Neural cell (in vitro differentiated cells): ENCODE results near the gene SSBP4. TPM values are rescaled to one million over a fixed set of nuclear protein-coding genes. Genes with fewer than 3 reads are reported as not detected.

Experiments used
- H2AFZ ChIP-seq: fragments of 200-600, 300-800 bp; sonication (generic), shearing (Covaris generic); 2 replicates; pipeline ENCODE4 v1.6.0; 2014; ENCODE audit warnings: low read depth, mild to moderate bottlenecking, antibody characterized with exemption, low read length, moderate library complexity
- H3F3A ChIP-seq: fragments of 200-600 bp; shearing (Covaris generic); 2 replicates; pipeline ENCODE4 v1.6.1; 2016; ENCODE audit warnings: mild to moderate bottlenecking, moderate library complexity, mixed read lengths, antibody characterized with exemption, low read length; ENCODE audit not compliant: insufficient read depth, poor library complexity, severe bottlenecking
- H3K27ac ChIP-seq: fragments of 200-600, 300-800 bp; sonication (generic), shearing (Covaris generic); 2 replicates; pipeline ENCODE4 v1.5.1; 2014; ENCODE audit warnings: mild to moderate bottlenecking, low read length, moderate library complexity
- H3K27me3 ChIP-seq: fragments of 300-800, 200-600 bp; sonication (generic), shearing (Covaris generic); 2 replicates; pipeline ENCODE4 v1.6.0; 2014; ENCODE audit warnings: mild to moderate bottlenecking, low read depth, low read length, moderate library complexity; ENCODE audit not compliant: insufficient read depth
- H3K36me3 ChIP-seq: fragments of 300-800, 200-600 bp; sonication (generic), shearing (Covaris generic); 2 replicates; pipeline ENCODE4 v1.5.1; 2014; ENCODE audit warnings: mild to moderate bottlenecking, antibody characterized with exemption, low read length, moderate library complexity; ENCODE audit not compliant: insufficient read depth
- H3K4me2 ChIP-seq: fragments of 300-800, 200-600 bp; sonication (generic), shearing (Covaris generic); 2 replicates; pipeline ENCODE4 v1.6.0; 2014; ENCODE audit warnings: mild to moderate bottlenecking, low read length
- H3K4me3 ChIP-seq: fragments of 300-800, 200-600 bp; sonication (generic), shearing (Covaris generic); 2 replicates; pipeline ENCODE4 v1.5.1; 2014; ENCODE audit warnings: mild to moderate bottlenecking, low read length, moderate library complexity
- H3K79me2 ChIP-seq: fragments of 200-600 bp; shearing (Covaris generic); replicated peaks from 2 replicates; pipeline ENCODE4 v1.6.0; 2014; ENCODE audit warnings: mild to moderate bottlenecking, low read length, moderate library complexity; ENCODE audit not compliant: insufficient read depth
- H3K9ac ChIP-seq: fragments of 300-800, 200-600 bp; sonication (generic), shearing (Covaris generic); 2 replicates; pipeline ENCODE4 v1.6.1; 2016; ENCODE audit warnings: mild to moderate bottlenecking, low read length, mixed read lengths
- H3K9me2 ChIP-seq: fragments of 200-600 bp; shearing (Covaris generic); 2 replicates; pipeline ENCODE4 v1.6.1; 2016; ENCODE audit warnings: mild to moderate bottlenecking, low read length, mixed read lengths; ENCODE audit not compliant: insufficient read depth
- H3K9me3 ChIP-seq: fragments of 200-600, 300-800 bp; sonication (generic), shearing (Covaris generic); 2 replicates; pipeline ENCODE4 v1.6.1; 2016; ENCODE audit warnings: mild to moderate bottlenecking, mixed run types, low read length, moderate library complexity, mixed read lengths
- H4K20me1 ChIP-seq: fragments of 200-600 bp; shearing (Covaris generic); 2 replicates; pipeline ENCODE4 v1.6.1; 2016; ENCODE audit warnings: mild to moderate bottlenecking, mixed run types; ENCODE audit not compliant: insufficient read depth
- CTCF ChIP-seq: fragments of 450-650 bp; IDR thresholded peaks from 2 replicates; pipeline ENCODE4 v1.5.1; 2014; ENCODE audit warnings: antibody characterized with exemption, mild to moderate bottlenecking, moderate library complexity; ENCODE audit not compliant: poor library complexity, severe bottlenecking
- EP300 ChIP-seq: fragments of 450-650 bp; conservative IDR thresholded peaks from 2 replicates; pipeline ENCODE4 v1.6.1; 2014; ENCODE audit warnings: antibody characterized with exemption, mild to moderate bottlenecking, moderate library complexity; ENCODE audit not compliant: poor library complexity, severe bottlenecking
- EZH2 ChIP-seq: fragments of 200-600, 300-800 bp; shearing (Covaris generic), sonication (generic); IDR thresholded peaks from 2 replicates; pipeline ENCODE4 v1.6.1; 2014; ENCODE audit warnings: antibody characterized with exemption, low read length, borderline replicate concordance, mild to moderate bottlenecking; ENCODE audit not compliant: insufficient read depth, poor library complexity, severe bottlenecking
- MXI1 ChIP-seq: fragments of 450-650 bp; conservative IDR thresholded peaks from 2 replicates; pipeline ENCODE4 v1.6.1; 2014; ENCODE audit warnings: antibody characterized with exemption, mild to moderate bottlenecking; ENCODE audit not compliant: poor library complexity, severe bottlenecking
- POLR2AphosphoS5 ChIP-seq: IDR thresholded peaks from 2 replicates; pipeline ENCODE4 v1.6.1; 2012
- RAD21 ChIP-seq: fragments of 450-650 bp; conservative IDR thresholded peaks from 2 replicates; pipeline ENCODE4 v1.6.1; 2014; ENCODE audit warnings: antibody characterized with exemption, mild to moderate bottlenecking, moderate library complexity
- SMC3 ChIP-seq: fragments of 450-650 bp; conservative IDR thresholded peaks from 2 replicates; pipeline ENCODE4 v1.6.1; 2014; ENCODE audit warnings: antibody characterized with exemption, mild to moderate bottlenecking, moderate library complexity; ENCODE audit not compliant: poor library complexity
- TAF1 ChIP-seq: IDR thresholded peaks from 2 replicates; pipeline ENCODE4 v1.6.1; 2012; ENCODE audit warnings: low read depth
- polyA plus RNA-seq: library from polyadenylated mRNA; depleted of rRNA; stranded (reverse); fragments of >200 nt; gene quantifications from 2 replicates; pipeline ENCODE4 v1.2.3, GENCODE V29; 2014
- TF ChIP-seq, protein P1 (sequence below): IDR thresholded peaks from 2 replicates; pipeline ENCODE4 v1.6.1; 2012; ENCODE audit warnings: borderline replicate concordance

Gene SSBP4
- polyA plus RNA-seq, 1 donor from 2014 or later, result 166 TPM

- no peak overlapping the region for H2AFZ ChIP-seq
- H3K4me2 ChIP-seq, result no peak overlapping the region
- H3K27me3 ChIP-seq, result no peaks in the 10 kb centered on the region
- no peak overlapping the region for H3K27ac ChIP-seq
- peaks cover 3% of the 10 kb centered on the region for H3F3A ChIP-seq
- H3K9ac ChIP-seq, result no peak overlapping the region
- no peak overlapping the region for H3K4me3 ChIP-seq
- H3K9me3 ChIP-seq, result no peaks in the 10 kb centered on the region
- H3K9me2 ChIP-seq, result no peaks in the 10 kb centered on the region
- TF ChIP-seq, protein P1, sequence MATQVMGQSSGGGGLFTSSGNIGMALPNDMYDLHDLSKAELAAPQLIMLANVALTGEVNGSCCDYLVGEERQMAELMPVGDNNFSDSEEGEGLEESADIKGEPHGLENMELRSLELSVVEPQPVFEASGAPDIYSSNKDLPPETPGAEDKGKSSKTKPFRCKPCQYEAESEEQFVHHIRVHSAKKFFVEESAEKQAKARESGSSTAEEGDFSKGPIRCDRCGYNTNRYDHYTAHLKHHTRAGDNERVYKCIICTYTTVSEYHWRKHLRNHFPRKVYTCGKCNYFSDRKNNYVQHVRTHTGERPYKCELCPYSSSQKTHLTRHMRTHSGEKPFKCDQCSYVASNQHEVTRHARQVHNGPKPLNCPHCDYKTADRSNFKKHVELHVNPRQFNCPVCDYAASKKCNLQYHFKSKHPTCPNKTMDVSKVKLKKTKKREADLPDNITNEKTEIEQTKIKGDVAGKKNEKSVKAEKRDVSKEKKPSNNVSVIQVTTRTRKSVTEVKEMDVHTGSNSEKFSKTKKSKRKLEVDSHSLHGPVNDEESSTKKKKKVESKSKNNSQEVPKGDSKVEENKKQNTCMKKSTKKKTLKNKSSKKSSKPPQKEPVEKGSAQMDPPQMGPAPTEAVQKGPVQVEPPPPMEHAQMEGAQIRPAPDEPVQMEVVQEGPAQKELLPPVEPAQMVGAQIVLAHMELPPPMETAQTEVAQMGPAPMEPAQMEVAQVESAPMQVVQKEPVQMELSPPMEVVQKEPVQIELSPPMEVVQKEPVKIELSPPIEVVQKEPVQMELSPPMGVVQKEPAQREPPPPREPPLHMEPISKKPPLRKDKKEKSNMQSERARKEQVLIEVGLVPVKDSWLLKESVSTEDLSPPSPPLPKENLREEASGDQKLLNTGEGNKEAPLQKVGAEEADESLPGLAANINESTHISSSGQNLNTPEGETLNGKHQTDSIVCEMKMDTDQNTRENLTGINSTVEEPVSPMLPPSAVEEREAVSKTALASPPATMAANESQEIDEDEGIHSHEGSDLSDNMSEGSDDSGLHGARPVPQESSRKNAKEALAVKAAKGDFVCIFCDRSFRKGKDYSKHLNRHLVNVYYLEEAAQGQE, result no peak
- TF ChIP-seq EP300, result no peak
- no peak for TF ChIP-seq TAF1
- no peak for TF ChIP-seq MXI1
- TF ChIP-seq EZH2, result no peak
- TF ChIP-seq POLR2AphosphoS5, result no peak
- no peak for TF ChIP-seq RAD21
- TF ChIP-seq SMC3, result no peak
- no peak for TF ChIP-seq CTCF
- H3K36me3 ChIP-seq, result no peaks in the 10 kb centered on the region
- H4K20me1 ChIP-seq, result no peaks in the 10 kb centered on the region
- no peaks in the 10 kb centered on the region for H3K79me2 ChIP-seq
Measured at GRCh38 chr19:18440415-18440877, 21.2 kb downstream of the SSBP4 start.

- no peaks in the 10 kb centered on the region for H3K27me3 ChIP-seq
- H3K36me3 ChIP-seq, result no peaks in the 10 kb centered on the region
- no peak overlapping the region for H3K9ac ChIP-seq
- H2AFZ ChIP-seq, result no peak overlapping the region
- H4K20me1 ChIP-seq, result no peaks in the 10 kb centered on the region
- no peaks in the 10 kb centered on the region for H3K79me2 ChIP-seq
- TF ChIP-seq SMC3 (no peak), TAF1 (no peak), MXI1 (no peak), RAD21 (no peak), EZH2 (no peak)
- TF ChIP-seq, protein P1, result no peak
- no peak overlapping the region for H3K27ac ChIP-seq
- H3F3A ChIP-seq, result peaks cover 3% of the 10 kb centered on the region
- no peak overlapping the region for H3K4me3 ChIP-seq
- no peaks in the 10 kb centered on the region for H3K9me2 ChIP-seq
- no peak overlapping the region for H3K4me2 ChIP-seq
- no peaks in the 10 kb centered on the region for H3K9me3 ChIP-seq
Measured at GRCh38 chr19:18440936-18441803, 22.0 kb downstream of the SSBP4 start.
